Measurements from ENCODE around the gene RANBP1.

- TF ChIP-seq POLR2A (IDR thresholded peaks at IDR 0.05) (no peak), CTCF (IDR thresholded peaks at IDR 0.05) (no peak)
Observed at GRCh38 chr22:20149257-20150250, 33.6 kb downstream of the RANBP1 start.
